ES-I3 (cell line): ENCODE results near the gene EXD3.

ENCODE experiments used
- H3K36me3 ChIP-seq: 2 replicates; pipeline ENCODE4 v1.6.1; 2013; ENCODE audit warnings: mild to moderate bottlenecking, low read length, control low read depth, moderate library complexity; ENCODE audit not compliant: insufficient read depth
- H3K4me1 ChIP-seq: 2 replicates; pipeline ENCODE4 v1.6.1; 2013; ENCODE audit warnings: mild to moderate bottlenecking, control low read depth, low read length; ENCODE audit not compliant: insufficient read depth
- H3K9ac ChIP-seq: 2 replicates; pipeline ENCODE4 v1.6.1; 2013; ENCODE audit warnings: low read depth, mild to moderate bottlenecking, low read length, moderate library complexity
- H3K9me3 ChIP-seq: 2 replicates; pipeline ENCODE4 v1.6.1; 2013; ENCODE audit warnings: mild to moderate bottlenecking, low read length, moderate library complexity; ENCODE audit not compliant: control insufficient read depth, insufficient read depth

Gene EXD3

DNA sequence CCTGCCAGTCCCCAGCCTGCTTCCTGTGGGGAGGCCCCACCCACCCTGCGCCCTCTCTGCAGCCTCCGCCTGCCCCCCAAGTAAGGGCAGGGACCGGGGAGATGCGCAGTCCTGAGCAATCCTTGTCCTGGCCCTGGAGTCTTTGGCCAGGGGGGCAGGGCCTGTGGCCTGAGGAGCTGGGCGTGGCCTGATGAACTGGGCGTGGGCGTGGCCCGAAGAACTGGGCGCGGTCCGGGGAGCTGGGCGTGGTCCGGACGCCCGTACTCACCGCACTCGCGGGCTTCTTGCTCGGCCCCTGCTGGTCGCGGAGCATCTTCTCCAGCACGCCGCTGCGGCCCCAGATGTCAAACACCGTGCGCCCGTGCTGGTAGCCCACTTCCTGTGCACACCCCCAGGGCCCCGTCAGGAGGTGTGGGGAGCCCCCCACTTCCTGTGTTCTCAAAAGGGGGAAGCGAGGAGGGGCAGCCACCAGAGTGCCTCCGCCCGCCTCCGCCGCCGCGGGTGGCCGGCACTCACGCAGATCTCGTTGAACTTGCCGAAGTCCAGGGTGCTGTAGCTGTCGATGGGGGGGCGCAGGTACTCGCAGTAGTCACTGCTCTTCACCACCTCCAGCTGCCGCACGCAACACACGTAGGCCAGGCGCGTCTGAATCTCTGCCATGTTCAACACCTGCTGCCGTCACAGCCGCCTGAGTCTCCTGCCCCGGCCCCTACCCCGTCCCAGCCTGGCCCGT lies 38.9 kb upstream of the EXD3 start:
- peak overlapping the region; percentile 27; the same call in 1 of the 2 replicates for H3K9ac ChIP-seq
- H3K9me3 ChIP-seq, result no peaks in the 10 kb centered on the region
- no peaks in the 10 kb centered on the region for H3K36me3 ChIP-seq
- H3K4me1 ChIP-seq, result no peaks in the 10 kb centered on the region; the same call in 1 of the 2 replicates

DNA sequence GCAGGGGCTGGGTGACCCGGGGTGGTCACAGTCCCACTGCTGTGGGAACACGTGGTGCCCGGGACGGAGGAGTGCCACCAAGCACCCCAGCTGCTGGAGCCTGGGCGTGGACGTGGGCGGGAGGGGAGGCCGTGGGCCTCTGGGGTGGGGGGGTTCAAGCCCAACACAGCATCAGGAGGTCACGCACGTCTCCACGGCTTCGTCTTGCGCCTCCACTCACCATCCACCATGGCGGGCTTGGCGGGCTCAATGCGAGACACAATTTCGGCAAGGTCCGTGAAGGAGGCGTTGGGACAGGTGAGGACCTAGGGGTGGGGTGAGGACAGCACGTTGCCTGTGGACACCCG lies 38.3 kb upstream of the EXD3 start:
- Histone ChIP-seq H3K4me1 (no peaks in the 10 kb centered on the region; the same call in 1 of the 2 replicates), H3K36me3 (no peaks in the 10 kb centered on the region), H3K9ac (no peak overlapping the region), H3K9me3 (no peaks in the 10 kb centered on the region)

DNA sequence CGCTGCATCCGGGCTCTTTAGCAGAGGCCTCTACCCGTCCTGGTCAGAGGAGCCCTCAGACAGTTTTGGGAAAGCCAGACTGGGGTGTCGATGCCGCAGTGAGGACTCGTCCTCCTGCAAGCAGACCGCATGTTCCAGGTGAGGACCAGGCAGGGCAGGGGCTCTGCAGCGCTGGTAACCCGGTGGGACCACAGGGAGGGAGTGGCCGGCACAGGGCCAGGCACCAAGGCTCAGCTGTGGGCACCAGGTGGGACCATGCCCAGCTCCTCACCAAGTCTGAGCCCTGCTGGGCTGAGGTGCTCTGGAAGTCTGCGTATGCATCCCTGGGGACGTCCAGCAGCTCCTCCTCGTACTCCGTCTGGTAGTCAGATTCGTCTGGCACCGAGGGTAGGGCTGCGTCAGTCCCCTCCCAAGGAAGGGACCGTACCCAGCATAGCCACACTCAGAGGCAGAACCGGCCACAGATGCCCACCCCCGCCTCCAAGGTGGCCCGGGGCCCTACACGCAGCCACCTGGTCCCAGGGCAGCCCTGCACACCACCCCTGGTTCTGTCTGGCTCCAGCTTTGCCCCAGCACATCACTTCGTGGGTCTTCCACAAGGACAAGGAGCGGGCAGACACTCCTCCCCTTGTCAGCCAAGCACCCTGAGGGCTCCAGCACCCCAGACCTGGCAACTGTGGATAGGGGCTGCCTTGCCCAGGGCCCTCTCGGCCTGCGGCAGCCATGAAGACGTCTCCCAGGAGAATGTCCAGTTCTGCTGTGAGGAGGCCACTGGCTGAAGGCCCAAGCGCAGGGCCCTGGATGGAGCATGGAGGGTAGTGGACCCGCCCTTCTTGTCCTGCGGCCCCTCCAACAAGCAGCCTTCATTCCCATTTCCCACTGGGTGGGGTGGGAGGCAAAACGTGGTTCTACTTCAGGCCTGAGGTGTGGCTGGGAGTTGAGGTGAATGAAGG lies 37.7 kb upstream of the EXD3 start:
- no peak overlapping the region for H3K9ac ChIP-seq
- no peaks in the 10 kb centered on the region; the same call in 1 of the 2 replicates for H3K4me1 ChIP-seq
- no peaks in the 10 kb centered on the region for H3K36me3 ChIP-seq
- H3K9me3 ChIP-seq, result no peaks in the 10 kb centered on the region

- Histone ChIP-seq H3K9ac (peak overlapping the region; percentile 54; the same call in 1 of the 2 replicates), H3K9me3 (no peaks in the 10 kb centered on the region), H3K36me3 (no peaks in the 10 kb centered on the region), H3K4me1 (peaks cover 6% of the 10 kb centered on the region; the same call in 1 of the 2 replicates)
Measured at GRCh38 chr9:137459601-137460362, 36.8 kb upstream of the EXD3 start.

DNA sequence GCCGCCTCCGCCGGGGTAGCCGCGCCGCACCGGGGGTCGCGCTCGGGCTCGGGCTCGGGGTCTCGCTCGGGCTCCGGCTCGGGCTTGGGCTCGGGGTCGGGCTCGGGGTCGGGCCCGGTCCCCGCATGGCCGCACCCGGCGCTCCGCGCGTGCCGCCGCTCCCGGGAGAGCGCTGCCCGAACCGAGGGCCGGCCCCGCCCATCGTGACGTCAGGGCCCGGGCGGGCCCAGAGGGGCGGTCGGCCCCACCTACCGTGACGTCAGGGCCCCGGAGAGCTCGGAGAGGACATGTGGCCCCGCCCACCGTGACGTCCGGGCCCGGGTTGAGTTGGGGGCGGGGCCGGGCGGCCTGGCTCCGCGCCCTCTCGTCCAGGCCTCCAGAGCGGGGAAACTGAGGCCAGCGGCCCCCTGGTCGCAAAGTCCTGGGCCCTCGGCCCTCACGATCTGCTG lies 36.2 kb upstream of the EXD3 start, which contains the start of gene NSMF:
Gene NSMF (minus strand): TSS at position 183 of the 449 bp plus-strand sequence. CDS start 232 bp downstream, outside the sequence.
- Histone ChIP-seq H3K9me3 (no peaks in the 10 kb centered on the region), H3K36me3 (no peaks in the 10 kb centered on the region), H3K4me1 (peaks cover 9% of the 10 kb centered on the region; the same call in 1 of the 2 replicates), H3K9ac (peak within 1 kb of the TSS; percentile 54)

DNA sequence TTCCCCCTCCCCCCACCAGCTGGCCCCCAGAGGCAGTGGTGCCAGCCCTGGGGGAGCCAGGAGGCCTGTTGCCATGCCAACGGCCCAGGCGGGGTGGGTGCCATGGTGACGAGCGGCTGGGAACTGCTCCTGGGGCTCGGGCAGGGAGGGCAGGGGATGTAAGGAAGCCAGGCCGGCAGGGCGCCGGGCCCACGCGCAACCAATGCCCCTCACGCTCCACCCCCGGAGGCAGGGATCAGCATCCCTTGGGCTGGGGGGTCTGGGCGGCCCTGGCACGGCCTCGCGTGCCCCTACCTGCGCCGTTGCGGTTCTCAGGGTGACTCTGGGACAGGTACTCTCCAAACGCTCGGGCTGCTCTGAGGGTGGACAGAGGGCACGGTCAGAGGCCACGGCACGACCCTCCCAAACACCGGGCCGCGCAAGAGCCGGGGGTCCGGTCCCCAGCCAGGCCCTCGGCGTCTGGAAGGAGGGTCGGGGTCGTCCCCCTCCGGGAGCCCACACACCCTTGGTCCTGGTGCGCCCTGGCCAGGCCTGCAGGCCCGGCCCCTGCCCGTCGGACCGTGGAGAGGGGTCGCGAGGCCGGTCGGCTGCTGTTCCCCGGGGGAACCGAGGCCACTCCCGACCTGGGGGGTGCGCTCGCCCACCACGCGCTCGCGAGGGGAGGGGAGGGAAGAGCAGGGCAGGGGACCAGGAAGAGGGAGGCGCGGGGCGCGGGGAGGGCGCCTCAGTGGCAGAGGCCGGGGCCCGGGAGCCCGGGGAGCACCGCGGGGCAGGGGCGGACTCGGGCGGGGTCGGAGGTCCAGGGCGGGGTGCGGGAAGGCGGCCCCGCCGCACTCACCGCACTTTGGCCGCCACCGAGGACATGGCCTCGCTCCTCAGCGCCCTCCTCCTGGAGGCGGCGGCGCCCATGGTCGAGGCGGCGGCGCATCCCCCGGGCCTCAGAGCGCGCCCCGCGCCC lies 35.5 kb upstream of the EXD3 start:
- Histone ChIP-seq H3K9ac (peak overlapping the region; percentile 54), H3K36me3 (no peaks in the 10 kb centered on the region), H3K9me3 (no peaks in the 10 kb centered on the region), H3K4me1 (peaks cover 9% of the 10 kb centered on the region; the same call in 1 of the 2 replicates)

GRCh38 chr9:137457406-137458193 lies 34.6 kb upstream of the EXD3 start:
- Histone ChIP-seq H3K36me3 (no peaks in the 10 kb centered on the region), H3K9me3 (no peaks in the 10 kb centered on the region), H3K9ac (no peak overlapping the region), H3K4me1 (peaks cover 9% of the 10 kb centered on the region; the same call in 1 of the 2 replicates)

DNA sequence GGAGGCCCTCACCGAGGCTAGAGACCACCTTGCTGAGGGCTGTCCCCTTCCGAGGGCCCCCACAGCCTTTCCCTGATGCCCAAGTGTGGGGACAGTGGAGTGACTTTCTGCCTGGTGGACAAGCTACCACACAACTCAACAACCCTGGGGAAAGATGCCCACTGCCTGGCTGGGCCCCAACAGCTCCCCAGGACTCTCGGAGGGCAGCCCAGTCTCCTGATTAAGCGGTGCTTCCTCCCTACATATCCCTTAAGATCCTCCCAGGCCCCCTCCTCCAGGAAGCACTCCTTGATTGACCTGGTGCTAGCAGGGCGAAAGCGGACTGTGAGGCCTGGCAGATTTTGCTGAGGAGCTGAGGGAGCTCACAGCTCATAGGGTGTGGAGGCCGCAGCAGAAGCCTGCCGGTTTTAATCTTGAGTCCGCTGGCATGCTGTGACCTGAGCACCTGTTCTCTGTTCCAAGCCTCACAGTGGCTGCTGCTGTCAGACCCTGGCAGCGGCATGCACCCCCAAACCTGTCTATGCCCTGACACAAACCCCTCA lies 34.0 kb upstream of the EXD3 start:
- no peak overlapping the region for H3K9ac ChIP-seq

GRCh38 chr9:137456061-137456863 lies 33.3 kb upstream of the EXD3 start:
- H3K36me3 ChIP-seq, result no peaks in the 10 kb centered on the region
- peaks cover 9% of the 10 kb centered on the region; the same call in 1 of the 2 replicates for H3K4me1 ChIP-seq
- no peak overlapping the region for H3K9ac ChIP-seq
- no peaks in the 10 kb centered on the region for H3K9me3 ChIP-seq

More for the DNA sequence above, 34.0 kb upstream of the EXD3 start:
- Histone ChIP-seq H3K36me3 (no peaks in the 10 kb centered on the region), H3K4me1 (peaks cover 9% of the 10 kb centered on the region; the same call in 1 of the 2 replicates), H3K9me3 (no peaks in the 10 kb centered on the region)

GRCh38 chr9:137455359-137455991 lies 32.5 kb upstream of the EXD3 start:
- H3K9me3 ChIP-seq, result no peaks in the 10 kb centered on the region
- H3K4me1 ChIP-seq, result peaks cover 9% of the 10 kb centered on the region; the same call in 1 of the 2 replicates
- H3K9ac ChIP-seq, result no peak overlapping the region
- H3K36me3 ChIP-seq, result no peaks in the 10 kb centered on the region

GRCh38 chr9:137454597-137455358 lies 31.8 kb upstream of the EXD3 start:
- Histone ChIP-seq H3K9me3 (no peaks in the 10 kb centered on the region), H3K4me1 (peaks cover 9% of the 10 kb centered on the region; the same call in 1 of the 2 replicates), H3K9ac (peak overlapping the region; percentile 55; the same call in 1 of the 2 replicates), H3K36me3 (no peaks in the 10 kb centered on the region)
